22Rv1 (cell line): ENCODE results near the gene RPS28.
"Not testable (repeated sequence)": the region's sequence is repeated elsewhere in the genome, so short reads cannot be mapped to it uniquely, and the experiment has no call there.

Source experiments
- H3K27ac ChIP-seq: fragments of 450-650 bp; 2 replicates; pipeline ENCODE4 v1.5.1; 2017
- ZFX ChIP-seq: fragments of 450-650 bp; IDR thresholded peaks from 2 replicates; pipeline ENCODE4 v1.6.1; 2017; ENCODE audit warnings: antibody characterized with exemption, borderline replicate concordance
- TF ChIP-seq, protein P1 (sequence below): fragments of 450-650 bp; IDR thresholded peaks from 2 replicates; pipeline ENCODE4 v1.5.1; 2017; ENCODE audit warnings: mild to moderate bottlenecking

The RPS28 gene

DNA sequence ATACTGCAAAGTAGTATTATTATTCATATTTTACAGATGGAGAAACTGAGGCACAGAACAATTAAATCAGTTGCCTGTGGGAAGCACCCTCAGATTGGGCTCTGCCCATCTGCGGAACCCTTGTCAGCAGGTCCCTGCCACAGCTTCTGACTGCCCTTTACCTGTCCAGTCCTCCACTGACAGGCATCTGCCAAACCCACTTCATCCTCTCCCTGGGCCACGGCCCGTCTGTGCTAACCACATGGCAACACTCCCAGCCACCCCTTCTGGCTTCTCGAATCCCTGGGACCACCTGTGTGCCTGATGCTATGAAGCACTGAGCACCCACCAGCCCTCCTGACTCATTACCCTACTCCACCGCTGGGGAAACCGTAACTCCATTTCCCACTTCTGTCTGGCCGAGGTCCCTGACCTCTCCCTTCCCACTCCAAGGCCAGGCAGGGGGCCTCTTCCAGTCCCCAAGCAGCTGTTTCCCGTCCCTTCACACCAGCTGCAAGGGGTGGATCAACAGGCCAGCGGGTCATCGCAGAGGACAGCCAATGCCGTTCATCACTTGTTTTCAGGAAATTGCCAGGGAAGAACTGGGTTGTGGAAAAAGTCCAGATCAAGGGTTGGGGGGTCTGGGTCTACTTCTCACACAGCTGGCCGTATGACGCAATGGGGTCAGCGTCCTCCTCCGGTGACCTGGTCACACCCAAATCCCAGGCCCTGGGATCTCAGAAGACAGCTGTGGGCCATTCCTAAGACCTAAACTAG is 19.2 kb downstream of the RPS28 start:
- H3K27ac ChIP-seq: no peak overlapping the region
- no peak for TF ChIP-seq ZFX
- TF ChIP-seq, protein P1, sequence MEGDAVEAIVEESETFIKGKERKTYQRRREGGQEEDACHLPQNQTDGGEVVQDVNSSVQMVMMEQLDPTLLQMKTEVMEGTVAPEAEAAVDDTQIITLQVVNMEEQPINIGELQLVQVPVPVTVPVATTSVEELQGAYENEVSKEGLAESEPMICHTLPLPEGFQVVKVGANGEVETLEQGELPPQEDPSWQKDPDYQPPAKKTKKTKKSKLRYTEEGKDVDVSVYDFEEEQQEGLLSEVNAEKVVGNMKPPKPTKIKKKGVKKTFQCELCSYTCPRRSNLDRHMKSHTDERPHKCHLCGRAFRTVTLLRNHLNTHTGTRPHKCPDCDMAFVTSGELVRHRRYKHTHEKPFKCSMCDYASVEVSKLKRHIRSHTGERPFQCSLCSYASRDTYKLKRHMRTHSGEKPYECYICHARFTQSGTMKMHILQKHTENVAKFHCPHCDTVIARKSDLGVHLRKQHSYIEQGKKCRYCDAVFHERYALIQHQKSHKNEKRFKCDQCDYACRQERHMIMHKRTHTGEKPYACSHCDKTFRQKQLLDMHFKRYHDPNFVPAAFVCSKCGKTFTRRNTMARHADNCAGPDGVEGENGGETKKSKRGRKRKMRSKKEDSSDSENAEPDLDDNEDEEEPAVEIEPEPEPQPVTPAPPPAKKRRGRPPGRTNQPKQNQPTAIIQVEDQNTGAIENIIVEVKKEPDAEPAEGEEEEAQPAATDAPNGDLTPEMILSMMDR: no peak

DNA sequence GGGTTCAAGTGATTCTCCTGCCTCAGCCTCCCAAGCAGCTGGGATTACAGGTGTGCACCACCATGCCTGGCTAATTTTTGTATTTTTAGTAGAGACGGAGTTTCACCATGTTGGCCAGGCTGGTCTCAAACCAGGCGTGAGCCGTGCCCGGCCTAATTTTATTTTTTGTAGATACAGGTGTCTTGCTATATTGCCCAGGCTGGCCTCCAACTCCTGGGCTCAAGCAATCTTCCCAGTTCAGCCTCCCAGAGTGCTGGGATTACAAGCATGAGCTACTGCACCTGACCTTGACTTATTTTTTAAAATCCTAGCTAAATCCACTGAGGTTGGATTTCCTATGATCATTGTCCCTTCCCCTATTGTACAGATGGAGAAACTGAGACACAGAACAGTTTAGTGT is 20.2 kb downstream of the RPS28 start:
- H3K27ac ChIP-seq: not testable (repeated sequence)

DNA sequence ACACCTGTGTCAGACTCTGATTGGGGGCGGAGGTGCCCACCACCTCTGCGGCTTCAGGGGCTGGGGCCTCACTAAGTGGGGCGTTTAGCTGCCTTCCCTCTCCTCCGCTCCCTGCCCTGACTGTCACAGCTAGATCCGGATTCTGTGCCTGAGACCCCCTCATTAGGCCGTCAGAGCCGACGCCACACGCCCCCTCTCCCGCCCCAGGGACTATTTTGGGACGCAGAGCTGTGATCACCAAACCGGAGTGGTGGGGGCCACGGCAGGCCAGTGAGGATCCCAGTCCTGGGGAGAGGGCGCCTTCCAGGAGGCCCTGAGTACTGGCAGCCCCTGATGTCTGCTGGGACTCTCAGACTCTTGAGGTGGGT is 21.0 kb downstream of the RPS28 start:
- H3K27ac ChIP-seq: no peak overlapping the region
- TF ChIP-seq ZFX: no peak
- TF ChIP-seq, protein P1: no peak

DNA sequence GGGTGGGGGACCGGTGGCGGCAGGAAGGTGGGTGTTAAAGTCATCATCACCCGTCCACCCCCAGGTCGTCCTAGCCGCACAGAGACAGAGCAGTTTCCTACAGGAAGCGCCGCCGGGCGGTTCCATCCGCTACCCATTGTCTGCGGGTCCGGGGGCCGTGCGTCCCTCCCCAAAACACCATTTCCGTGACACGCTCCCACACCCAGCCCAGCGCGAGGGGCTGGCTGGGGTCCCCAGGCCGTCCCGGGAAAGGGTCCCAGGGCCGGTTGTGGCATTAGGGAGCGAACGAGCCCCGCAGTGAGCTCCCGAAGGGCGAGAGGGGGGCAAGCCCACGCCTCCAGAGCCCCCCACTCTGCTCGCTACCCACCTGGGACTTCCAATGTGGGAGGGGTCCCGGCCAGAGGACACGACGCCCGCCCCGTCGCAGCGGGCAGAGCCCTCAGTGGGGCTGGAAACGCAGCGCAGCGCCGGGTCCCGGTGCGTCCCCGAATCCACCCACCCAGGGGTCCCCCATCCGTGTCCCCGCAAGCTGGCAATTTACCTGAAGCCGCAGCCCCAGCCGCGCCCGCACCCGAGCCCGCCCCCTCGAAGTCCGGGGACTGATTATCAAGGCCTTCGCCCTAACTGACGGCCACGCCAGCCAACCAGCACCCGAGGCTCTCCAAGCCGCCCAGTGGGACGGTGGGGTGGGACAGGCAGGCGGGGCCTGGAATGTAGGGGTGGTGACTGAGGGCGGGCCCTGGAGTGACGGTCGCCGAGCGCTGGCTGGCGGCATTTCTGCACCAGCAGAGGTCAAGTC is 21.6 kb downstream of the RPS28 start, which contains the start of gene KANK3:
TSS of gene KANK3 (minus strand) at position 579 of the 799 bp plus-strand sequence. CDS start 5,434 bp downstream, outside the sequence.
- H3K27ac ChIP-seq: 0 out of 2 replicates have a peak within 1 kb of the TSS, but pooled peaks have one; percentile 30

DNA sequence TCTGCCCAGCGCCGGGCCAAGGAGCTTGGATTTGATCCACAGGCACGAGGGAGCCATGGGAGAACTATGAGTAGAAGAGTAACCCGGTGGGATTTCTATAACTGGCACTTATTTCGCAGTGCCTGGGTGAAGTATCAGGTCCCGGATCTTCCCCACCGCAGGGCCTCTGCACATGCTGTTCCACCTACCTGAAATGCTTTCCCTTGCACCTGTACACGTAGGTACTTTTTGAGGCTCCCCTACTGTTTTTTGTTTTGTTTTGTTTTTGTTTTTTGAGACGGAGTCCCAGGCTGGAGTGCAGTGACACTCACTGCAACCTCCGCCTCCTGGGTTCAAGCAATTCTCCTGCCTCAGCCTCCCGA is 22.2 kb downstream of the RPS28 start:
- H3K27ac ChIP-seq: 0 out of 2 replicates have a peak overlapping the region, but pooled peaks have one; percentile 30
- TF ChIP-seq ZFX: no peak
- TF ChIP-seq, protein P1: no peak

More for the DNA sequence above, 21.6 kb downstream of the RPS28 start, which contains the start of gene KANK3:
- TF ChIP-seq, protein P1: no peak
- TF ChIP-seq ZFX: no peak

DNA sequence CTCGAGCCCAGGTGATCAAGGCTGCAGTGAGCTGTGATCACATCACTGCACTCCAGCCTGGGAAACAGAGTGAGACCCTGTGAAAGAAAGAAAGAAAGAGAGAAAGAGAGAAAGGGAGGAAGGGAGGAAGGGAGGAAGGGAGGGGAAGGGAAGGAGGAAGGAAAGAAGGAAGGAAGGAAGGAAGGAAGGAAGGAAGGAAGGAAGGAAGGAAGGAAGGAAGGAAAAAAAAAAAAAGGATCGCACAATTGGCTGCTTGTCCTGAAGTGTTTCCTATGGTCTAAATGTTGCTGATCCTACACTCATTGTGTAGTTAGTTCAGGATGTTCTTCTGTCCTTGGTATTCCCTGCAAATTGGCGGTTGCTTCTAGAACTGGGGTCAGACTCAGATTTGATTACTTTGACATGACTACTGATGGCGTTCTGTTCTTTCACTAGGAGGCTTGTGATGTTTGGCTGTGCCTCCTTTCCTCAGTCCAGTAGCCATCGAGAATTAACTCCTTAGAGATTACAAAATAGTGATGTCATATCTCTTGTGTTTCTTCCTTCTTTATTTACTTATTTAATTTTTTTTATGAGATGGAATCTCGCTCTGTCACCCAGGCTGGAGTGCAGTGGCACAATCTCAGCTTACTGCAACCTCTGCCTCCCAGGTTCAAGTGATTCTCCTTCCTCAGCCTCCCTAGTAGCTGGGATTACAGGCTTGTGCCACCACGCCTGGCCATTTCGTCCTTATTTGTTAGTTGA is 28.5 kb downstream of the RPS28 start:
- not testable (repeated sequence) for H3K27ac ChIP-seq

DNA sequence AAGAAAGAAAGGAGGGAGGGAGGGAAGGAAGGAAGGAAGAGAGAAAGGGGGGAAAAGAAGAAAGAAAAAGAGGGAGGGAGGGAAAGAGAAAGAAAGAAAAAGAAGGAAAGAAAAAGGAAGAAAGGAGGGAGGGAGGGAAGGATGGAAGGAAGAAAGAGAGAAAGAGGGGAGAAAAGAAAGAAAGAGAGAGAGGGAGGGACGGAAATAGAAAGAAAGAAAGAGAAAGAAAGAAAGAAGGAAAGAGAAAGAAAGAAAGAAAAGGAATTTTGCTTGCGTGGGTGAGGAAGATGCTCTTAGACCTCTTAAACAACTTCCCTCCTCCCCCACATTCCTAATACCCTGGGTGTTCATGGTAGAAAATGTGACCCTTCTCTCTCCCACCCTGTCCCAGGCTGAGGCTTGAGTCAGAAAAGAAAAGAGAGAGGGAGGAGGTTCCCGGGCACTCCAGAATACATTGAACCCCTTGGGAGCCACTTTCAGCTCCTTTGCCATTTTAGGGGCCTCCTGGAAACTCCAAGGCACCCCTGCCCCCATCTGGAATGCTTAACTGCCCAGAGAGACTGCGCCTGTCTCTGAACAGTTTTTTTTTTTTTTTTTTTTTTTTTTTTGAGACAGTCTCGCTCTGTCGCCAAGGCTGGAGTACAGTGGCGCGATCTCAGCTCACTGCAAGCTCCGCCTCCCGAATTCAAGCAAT is 31.0 kb downstream of the RPS28 start:
- peak overlapping the region; percentile 44 for H3K27ac ChIP-seq
- no peak for TF ChIP-seq ZFX
- TF ChIP-seq, protein P1: no peak

DNA sequence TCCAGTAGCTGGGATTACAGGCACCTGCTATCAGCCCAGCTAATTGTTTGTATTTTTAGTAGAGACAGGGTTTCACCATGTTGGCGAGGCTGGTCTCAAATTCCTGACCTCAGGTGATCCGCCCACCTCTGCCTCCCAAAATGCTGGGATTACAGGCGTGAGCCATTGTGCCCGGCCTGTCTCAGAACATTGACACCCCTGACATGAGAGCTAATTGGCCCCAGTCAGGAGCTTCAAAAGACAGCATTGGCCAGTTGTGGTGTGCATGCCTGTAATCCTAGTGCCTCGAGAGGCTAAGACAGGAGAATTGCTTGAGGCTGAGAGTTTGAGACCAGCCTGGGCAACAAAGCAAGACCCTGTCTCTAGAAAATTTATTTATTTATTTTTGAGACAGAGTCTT is 31.5 kb downstream of the RPS28 start:
- H3K27ac ChIP-seq: peak overlapping the region; percentile 44
